ENCODE measurements around the gene CFAP410. TPM values are rescaled to one million over a fixed set of nuclear protein-coding genes. Genes with fewer than 3 reads are reported as not detected.

The CFAP410 gene
- 10 to 100 TPM; 20.8 to 21.4 TPM for total RNA-seq
- polyA plus RNA-seq (ENCODE audit: insufficient read length in 6 of 6) = 10 to 100 TPM; 16.5 to 31.5 (median 20.7) TPM
- long read RNA-seq, donor 1, partial matches to known transcripts = 0 of 9 reads
- long read RNA-seq, donor 1, other reads (novel, unspliced or antisense) = 6 of 9 reads
- long read RNA-seq, donor 2, partial matches to known transcripts = 0 of 7 reads
- long read RNA-seq, donor 2, other reads (novel, unspliced or antisense) = 6 of 7 reads
- long read RNA-seq, donor 3, partial matches to known transcripts = 0 of 6 reads
- long read RNA-seq, donor 3, other reads (novel, unspliced or antisense) = 5 of 6 reads
- long read RNA-seq, donor 4, partial matches to known transcripts = 0 of 4 reads
- long read RNA-seq, donor 4, other reads (novel, unspliced or antisense) = 4 of 4 reads
- long read RNA-seq, donor 5, partial matches to known transcripts = 0 of 7 reads
- long read RNA-seq, donor 5, other reads (novel, unspliced or antisense) = 6 of 7 reads
- long read RNA-seq, donor 6, partial matches to known transcripts = 0 of 2 reads
- long read RNA-seq, donor 6, other reads (novel, unspliced or antisense) = 0 of 2 reads
- long read RNA-seq, donor 7, partial matches to known transcripts = 0 of 3 reads
- long read RNA-seq, donor 7, other reads (novel, unspliced or antisense) = 0 of 3 reads
- long read RNA-seq, donor 8, partial matches to known transcripts = 0 of 1 reads
- long read RNA-seq, donor 8, other reads (novel, unspliced or antisense) = 0 of 1 reads
- long read RNA-seq, donor 9 = 0 reads
- long read RNA-seq, donor 10, partial matches to known transcripts = 2 of 7 reads
- long read RNA-seq, donor 10, other reads (novel, unspliced or antisense) = 5 of 7 reads
- long read RNA-seq, donor 11, partial matches to known transcripts = 0 of 18 reads
- long read RNA-seq, donor 11, other reads (novel, unspliced or antisense) = 16 of 18 reads
- long read RNA-seq, donor 12, partial matches to known transcripts = 0 of 1 reads
- long read RNA-seq, donor 12, other reads (novel, unspliced or antisense) = 0 of 1 reads

DNA sequence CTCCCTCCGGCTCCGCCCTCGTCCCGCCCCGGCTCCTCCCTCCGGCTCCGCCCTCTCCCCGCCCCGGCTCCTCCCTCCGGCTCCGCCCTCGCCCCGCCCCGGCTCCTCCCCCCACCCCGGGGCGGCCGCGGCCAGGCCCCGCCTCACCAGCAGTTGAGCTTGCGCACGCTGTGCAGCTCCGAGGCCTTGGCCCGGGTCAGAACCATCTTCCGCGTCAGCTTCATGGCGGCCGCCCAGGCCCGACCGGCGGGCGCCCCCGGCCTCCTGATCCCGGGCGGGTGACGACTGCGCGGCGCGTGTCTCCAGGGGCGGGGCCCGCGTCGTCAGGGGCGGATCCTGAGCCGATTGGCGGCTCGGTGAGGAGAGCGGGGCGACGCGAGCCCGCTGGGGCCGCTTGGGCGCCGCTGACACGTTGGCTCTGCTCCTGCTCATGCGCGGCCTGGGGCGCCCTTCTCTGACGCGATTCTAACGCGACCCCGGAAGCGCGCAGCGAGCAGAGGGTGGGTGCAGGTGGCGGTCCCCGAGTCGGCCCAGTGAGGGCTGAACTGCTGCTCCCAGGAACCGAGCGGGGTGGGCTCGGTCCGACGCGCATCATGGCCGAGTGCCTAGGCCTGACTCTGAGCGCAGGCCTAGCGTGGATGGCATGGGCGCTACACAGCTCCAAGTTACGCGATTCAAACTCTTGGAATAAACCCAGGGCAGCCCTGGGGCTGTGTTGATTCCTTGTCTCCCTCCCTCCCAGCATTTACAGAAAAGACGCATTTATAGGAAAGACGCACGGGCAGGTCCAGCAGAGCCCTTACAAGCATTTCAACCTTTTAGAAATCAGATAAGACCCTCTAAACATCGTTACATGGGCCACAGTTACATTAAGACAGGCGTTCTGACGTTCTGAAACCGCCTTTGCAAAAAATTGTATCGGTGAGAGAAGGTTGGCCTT lies at the start of gene CFAP410:
TSS of gene CFAP410 (minus strand) at position 420 of the 940 bp plus-strand sequence. CDS start at position 224, 196 bp downstream.
- no peaks in the 10 kb centered on the region for H3K9me3 ChIP-seq
- peak; percentile 94 to 97 (median 96) for DNase-seq
- H3K4me1 ChIP-seq = peaks cover 4 to 14% of the 10 kb centered on the region in 2 donors
- peak within 1 kb of the TSS; percentile 96 to 97 for H3K27ac ChIP-seq
- intact Hi-C loops (cut with DNase I) = no loop called here
- H3K27me3 ChIP-seq = no peaks in the 10 kb centered on the region
- no peak for TF ChIP-seq CTCF (IDR thresholded peaks at IDR 0.05)
- H3K4me3 ChIP-seq = peak within 1 kb of the TSS; percentile 66 to 89
- peak; percentile 93 for ATAC-seq
- peaks cover 0 to 19% of the 10 kb centered on the region in 2 donors for H3K36me3 ChIP-seq

DNA sequence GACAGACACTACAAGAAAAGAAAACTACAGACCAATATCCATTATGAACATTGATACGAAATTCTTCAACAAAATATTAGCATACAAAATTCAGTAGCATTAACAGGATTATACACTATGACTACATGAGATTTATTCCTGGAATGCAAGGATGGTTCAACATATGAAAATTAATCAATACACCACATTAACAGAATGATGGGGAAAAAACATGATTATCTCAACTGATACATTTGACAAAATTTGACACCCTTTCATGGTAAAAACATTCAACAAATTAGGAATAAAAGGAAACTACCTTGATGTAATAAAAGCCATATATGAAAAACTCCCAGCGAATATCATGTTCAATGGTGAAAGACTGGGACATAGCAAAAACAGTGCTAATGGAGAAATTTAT lies 45.8 kb upstream of the CFAP410 start:
- H3K27ac ChIP-seq = no peak overlapping the region
- H3K27me3 ChIP-seq = peaks cover 0 to 12% of the 10 kb centered on the region in 2 donors
- H3K4me3 ChIP-seq = no peak overlapping the region
- intact Hi-C loops (cut with DNase I) = no loop called here
- H3K9me3 ChIP-seq = peaks cover 0 to 46% of the 10 kb centered on the region in 2 donors
- H3K36me3 ChIP-seq = peaks cover 0 to 41% of the 10 kb centered on the region in 2 donors
- no peak for TF ChIP-seq CTCF (IDR thresholded peaks at IDR 0.05)
- ATAC-seq (no peak), DNase-seq (no peak)
- H3K4me1 ChIP-seq = no peaks in the 10 kb centered on the region

DNA sequence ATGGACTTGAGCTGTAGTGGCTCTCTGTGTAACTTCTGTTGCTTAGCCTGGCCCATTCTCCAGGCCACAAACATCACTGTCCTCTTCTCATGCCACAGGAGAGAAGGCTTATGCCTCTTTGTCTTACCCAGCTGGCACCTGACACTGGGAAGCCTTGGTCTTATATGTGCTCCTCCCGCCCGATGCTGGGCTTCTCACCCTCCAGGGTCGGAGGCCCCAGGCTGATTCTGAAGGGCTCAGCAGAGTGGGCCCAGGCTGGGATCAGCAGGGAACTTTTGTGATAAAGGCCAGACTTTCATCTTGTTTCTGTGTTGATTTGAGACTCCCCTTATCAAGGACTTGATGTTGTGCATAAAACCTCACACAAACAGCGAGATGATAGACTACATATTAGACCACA lies 44.0 kb upstream of the CFAP410 start:
- no peak overlapping the region for H3K27ac ChIP-seq
- no peak for DNase-seq
- peaks cover 0 to 45% of the 10 kb centered on the region in 2 donors for H3K9me3 ChIP-seq
- H3K4me1 ChIP-seq = no peaks in the 10 kb centered on the region
- peaks cover 0 to 30% of the 10 kb centered on the region in 2 donors for H3K27me3 ChIP-seq
- intact Hi-C loops (cut with DNase I) = no loop called here
- ATAC-seq = no peak
- H3K36me3 ChIP-seq = peaks cover 0 to 57% of the 10 kb centered on the region in 2 donors
- no peak overlapping the region for H3K4me3 ChIP-seq
- TF ChIP-seq CTCF (IDR thresholded peaks at IDR 0.05) = no peak

DNA sequence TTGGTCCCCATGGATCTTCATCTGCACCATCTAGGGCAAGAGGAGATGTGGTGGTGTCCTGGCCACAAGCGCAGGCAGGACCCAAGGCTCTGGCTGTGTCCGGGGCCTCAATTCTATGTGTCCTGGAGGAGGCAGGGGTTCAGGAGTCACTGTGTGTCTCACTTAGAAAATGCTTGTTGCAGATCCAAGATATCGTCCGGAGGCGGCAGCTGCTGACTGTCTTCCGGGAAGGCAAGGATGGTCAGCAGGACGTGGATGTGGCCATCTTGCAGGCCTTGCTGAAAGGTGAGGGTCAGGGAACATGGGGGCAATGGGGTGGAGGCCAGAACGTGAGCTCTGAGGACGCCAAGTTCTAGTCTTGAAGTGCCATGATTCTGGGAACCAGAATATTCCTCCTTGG lies 43.3 kb upstream of the CFAP410 start:
- Histone ChIP-seq H3K36me3 (peaks cover 0 to 64% of the 10 kb centered on the region in 2 donors), H3K4me1 (no peaks in the 10 kb centered on the region), H3K9me3 (peaks cover 0 to 45% of the 10 kb centered on the region in 2 donors), H3K4me3 (no peak overlapping the region), H3K27me3 (peaks cover 0 to 35% of the 10 kb centered on the region in 2 donors), H3K27ac (no peak overlapping the region)
- TF ChIP-seq CTCF (IDR thresholded peaks at IDR 0.05) = no peak
- ATAC-seq (no peak), DNase-seq (peak in 1 of 4 donors; percentile 30)
- intact Hi-C loops (cut with DNase I) = no loop called here
